Stromal cell of bone marrow (primary cell): ENCODE results near the gene BMAL1.

Experiments
- DNase-seq: peaks from one replicate; pipeline ENCODE4 v3.0.0-alpha.2; 2012; ENCODE audit warnings: low read depth

BMAL1 gene

DNA sequence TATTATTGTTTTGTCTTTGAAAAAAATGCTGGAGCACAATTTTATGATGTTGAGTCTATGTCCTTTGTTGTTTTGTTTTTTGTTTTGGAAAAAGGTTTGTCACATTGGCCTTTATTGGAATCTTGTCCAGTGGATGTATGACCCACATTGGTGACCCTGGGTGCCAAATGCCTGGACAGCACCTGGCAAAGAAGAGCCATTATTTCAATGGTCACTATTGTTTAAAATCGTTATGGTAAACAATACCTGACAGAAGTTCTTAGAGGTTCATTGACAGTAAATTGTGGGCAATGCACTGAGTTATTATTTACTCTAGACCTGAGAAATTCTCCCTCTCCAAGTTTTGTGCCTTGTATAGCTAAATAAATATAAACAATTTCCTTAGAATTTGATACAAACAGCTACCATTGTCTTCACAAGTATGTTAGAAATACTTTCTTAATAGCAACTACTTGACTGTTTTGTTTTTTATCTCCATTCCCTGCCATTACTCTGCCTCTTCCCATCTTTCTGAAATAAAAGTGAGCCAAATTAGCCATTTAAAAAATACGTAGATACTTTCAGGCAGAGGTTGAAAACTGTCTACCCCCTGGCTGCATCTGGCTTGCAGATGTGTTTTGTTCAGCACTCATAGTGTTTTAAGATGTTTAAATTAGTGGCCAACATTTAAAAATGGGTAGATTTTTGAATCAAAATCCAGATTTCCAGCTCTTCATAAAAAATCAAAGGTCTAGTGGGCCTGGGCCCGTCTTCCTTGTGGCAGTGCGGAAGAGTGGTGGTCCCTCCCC lies 39.9 kb downstream of the BMAL1 start:
- DNase-seq = no peak

DNA sequence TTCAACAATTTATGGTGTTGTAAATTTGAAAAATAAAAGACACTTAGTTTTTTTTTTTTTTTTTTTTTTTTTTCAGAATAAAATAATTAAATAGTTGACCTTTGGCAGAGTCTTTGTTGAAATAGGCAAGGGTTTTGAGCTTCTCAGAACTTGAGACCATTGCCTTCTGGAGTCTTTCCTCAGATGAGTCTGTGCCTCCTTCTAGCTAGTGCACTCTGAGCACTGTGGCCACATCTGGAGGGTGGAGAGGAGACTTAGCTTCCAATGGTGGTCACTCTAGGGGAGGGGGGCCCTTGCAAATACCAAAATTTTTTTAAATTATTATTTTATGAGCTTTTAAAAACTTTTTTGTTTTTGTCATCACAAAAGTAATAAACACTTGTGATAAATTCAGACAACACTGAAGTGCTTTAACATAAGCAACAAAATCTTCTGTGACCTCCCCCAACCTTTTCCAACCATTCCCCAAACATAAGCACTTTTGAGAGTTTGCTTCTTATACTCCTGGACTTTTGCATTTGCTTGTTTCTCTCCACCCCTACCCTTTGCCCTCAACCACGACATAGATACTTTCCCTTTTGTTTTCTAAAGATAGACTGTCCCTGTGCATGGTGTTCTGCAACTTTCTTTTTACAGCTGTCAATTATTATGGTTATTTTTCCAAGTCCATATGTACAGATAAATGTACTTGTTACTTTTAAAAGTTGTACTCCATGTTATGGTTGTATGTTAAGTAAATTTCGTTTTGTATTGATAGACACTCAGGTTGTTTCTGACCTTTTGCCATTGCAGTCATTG lies 41.1 kb downstream of the BMAL1 start:
- no peak for DNase-seq

DNA sequence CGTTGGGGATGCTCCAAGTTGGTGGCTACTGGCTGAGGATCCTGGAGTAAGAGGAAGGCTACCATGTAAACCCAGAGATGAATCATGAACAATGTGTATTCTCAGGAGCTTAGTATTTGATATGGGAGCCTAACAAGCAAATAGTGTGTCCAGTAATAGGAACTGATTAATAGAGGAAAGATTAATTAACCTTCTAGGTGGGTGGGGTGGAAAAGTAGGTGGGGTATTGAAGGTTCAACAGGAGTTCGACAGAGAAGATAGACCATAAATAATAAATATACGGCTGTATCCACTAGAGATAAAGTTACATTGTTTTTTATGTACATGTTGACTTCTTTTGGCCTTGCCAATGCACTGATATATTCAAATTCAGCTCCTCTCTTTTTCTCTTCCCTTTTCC lies 43.1 kb downstream of the BMAL1 start:
- no peak for DNase-seq

DNA sequence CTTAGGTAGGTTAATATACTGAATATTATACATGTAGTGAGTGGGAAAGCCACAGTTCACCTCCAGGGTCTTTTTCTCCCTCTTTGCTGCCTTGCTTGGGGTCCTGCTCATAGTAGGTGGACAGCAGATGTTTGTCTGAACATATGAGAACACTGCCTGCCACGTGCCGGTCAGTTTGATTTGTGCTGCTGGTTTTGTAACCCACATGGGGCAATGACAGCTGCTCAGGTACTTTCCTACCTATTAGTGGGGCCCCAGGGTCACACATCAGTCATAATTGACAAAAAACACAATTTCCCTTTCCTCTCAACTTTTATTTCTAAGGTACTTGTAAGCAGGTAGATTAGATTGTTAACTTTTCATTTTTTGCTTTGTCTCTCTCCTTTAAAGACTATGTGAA lies 43.8 kb downstream of the BMAL1 start:
- no peak for DNase-seq

DNA sequence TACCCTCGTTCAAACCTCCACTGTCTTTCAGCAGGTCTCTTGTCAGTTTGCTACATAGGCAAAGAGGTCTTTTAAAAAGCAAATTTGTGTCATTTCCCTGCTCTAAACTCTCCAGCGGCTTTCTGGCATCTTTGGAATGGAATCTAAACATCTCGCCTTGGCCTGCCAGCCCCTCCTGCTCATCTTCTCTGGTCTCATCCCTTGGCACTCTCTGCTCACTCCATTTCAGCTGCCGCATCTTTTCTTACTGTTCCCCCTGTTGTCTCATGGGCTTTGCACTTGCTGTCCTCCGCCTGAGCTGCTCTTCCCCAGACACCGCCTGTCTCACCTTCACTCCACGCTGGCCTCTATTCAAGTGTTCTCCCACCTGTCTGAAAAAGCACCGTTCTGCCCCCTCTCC lies 46.6 kb downstream of the BMAL1 start:
- no peak for DNase-seq

DNA sequence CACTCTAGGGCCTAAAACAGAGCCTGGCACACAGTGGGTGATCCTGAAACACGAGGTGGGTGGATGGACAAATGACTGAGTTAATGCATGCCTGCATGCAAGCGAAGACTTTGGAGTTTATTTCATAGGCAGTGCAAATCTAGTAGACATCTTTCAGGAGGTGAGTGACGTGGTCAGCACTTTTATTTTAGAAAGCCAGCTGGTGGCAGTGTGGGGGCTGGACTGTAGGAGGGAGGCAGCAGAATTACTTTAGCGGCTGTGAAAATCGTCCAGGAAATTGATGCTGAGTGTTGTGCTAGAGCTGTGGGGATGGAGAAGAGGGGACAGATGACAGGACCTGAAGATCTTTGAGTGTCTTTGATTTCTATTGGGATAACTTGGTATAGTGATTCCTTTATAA lies 47.1 kb downstream of the BMAL1 start:
- DNase-seq = no peak

DNA sequence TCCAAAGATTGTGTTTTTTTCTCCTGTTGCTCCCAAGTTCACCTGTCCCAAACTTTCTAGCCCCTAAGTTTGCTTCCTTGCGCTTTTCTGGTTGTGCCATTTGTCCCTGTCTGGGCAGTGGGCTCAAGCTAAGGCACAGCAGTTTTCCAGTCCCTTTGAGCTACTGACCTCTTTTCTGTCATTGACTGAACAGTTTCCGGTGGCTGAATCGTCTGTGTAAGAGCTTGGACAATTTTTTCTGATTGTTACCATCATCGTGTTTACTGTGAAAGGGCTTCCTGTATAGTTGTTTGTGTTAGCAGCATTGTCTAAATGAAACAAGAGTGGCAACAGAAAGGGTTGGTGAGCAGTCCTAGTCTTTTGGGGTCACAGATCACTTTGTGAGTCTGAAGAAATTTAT lies 49.8 kb downstream of the BMAL1 start:
- no peak for DNase-seq

DNA sequence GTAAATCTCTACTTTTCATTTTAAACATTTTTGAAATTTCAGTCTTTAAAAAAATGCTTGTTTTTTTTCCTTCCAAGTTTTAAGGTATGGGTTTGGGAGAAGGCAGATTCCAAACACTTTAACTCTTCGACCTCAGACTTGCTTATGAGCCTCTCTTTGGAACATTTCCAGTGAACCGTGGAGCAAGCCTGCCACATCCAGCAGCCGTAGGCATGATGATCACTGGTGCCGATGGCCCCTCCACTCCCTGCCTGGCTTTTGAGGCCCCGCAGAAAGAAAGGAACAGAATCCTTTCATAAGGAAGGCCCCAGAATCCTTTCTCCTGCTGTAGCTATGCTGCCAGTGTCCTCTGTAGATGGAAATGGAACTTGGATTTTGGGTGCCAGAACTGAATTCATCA lies 50.7 kb downstream of the BMAL1 start:
- DNase-seq = no peak

DNA sequence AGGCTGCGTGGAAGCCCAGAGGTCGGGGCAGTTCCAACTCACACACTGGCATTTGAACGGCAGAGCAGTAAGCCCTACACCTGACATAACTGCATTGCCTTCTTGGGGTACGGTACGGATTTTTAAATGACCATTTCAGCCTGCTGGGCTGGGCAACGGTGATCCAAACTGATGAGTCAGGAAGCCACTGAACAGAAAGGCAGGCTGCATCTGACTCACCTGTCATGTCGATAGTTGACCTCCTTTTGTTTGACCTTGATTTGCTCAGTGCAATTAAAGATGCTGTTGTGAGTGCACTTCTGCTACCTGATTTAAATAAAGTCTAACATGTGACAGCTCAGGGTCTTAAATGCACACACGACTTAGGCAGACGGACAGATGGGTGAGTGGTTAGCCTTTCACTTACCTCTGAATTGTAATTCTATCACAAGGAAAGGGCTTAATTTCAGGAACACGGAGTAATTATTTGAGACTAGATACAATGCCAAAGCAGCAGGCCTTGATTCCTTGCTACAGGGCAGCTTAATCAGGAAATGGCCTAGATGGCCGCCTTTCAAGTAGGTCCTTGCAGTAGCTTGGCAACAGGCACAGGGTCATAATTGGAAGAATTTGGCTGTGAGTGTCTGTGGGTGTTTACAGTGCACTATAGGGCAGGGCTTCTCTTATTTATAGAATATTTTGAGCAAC lies 52.2 kb downstream of the BMAL1 start:
- no peak for DNase-seq

DNA sequence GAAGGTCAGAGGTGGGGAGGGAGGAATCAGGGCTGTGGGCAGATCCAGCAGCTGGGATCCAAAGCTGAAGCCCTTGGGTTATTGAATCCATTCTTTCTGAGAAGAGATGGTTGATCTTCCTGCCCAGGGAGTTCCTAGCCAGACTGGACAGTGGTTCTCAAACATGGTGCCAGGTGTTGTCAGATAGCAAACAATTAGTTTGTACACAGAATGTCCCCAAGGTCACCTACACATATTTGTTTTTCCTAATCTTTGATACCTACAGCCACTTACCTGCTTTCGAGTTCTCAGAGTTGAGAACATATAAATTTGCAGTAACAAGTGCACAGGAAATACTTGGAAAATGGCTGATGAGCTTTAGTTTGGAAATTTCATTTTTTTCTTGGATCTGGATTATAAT lies 54.5 kb downstream of the BMAL1 start:
- DNase-seq = no peak

DNA sequence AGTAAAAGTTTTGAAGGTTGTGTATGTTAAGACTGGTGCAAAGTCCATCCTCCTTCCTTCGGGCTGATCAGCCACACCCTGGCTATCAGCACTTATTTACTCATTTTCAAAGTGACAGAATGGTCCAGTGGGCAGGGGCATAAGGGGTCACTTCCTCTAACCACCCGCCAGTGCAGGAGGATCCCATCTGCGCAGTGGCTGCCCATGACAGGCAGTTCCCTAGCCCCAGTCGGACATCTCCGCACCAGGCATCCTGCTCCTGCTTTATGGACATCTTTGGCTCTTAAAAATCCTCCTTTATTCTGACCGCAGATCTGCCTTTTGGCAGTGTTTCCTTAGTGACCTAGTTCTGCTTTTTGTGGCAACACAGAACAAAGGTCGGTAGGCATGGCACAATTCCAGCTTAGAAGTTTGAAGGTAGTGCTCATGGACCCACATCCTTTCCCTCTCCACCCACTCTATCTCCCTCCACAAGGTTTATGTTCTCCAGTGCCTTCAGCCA lies 55.9 kb downstream of the BMAL1 start:
- no peak for DNase-seq

DNA sequence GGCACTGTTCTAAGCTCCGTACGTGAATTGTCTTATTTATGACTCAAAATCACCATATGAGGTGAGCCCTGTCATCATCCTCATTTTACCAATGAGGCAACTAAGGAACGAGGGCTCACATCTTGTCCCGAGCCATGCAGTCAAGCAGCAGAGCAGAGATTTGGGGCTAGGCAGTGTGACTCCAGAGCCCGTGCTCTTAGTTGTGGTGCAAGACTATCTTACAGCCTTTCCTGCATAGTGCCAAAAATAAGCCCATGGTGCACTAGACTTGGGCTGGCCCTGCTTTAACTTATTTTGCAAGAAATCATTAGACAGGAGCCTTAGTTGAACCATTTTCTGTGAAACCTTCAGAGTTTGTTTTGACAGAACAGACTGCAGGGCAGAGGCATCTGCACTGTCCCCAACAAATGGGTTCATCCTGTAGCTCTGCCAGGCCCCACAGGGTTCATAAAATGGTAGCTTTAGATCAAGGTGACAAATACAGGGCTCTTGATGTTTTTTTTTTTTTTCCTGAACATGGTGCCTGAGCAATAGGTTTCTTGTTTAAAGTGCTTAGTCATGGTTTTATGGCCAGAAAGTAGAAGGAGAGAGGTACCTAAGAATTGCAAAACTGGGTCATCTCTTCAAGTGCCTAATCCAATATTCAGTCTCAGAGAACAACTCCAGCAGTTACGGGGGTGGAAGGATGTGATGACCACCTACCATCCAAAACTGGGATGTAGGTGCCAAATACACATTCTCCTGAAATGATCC lies 56.6 kb downstream of the BMAL1 start:
- DNase-seq = no peak

DNA sequence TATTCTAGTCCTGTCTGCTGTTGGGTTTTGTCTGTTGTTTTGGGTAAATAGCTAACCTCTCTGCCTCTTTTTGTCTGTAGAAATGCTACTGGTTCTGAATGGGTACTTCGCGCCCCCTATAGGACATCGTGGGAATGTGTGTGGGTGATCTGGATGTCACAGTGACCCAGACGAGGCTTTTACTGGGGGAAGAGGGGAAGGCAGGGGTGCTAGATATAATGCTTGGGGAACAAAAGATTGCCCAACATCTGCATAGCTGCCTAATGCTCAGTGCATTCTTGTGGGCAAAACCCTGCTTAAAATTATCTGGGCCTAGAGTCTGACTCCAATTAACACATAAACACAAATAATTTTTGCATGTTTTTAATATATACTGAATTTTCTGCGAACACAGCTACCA lies 57.7 kb downstream of the BMAL1 start:
- DNase-seq = peak; percentile 48

DNA sequence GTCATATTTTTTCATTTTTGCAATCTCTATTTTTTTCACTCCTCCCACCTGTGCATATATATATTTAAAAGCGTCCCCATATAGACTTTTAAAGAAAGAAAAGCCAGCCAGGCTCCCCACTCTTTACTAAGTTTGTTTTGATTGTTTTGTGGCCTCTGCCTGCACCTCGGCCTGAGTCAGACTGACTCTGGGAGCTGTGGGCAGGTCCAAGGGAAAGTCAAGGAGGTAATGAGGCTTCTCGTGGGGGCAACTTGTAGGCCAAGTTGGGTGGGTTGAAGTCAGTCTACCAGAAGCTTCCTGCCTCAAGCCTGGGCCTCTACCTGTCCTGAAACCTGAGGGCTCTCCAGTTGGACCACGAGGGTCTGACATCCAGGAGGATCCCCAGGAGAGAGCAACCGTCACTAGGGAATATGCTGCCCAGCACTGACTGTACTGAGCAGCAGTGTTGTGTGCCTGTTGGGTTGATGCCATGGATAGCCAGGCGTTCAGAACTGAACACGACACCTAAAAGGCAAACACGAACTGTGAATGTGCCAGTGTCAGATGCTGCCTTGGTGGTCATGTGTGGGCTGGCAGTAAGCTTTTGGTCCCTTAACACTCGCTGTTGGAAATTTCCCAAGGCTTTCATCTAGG lies 58.8 kb downstream of the BMAL1 start:
- no peak for DNase-seq

DNA sequence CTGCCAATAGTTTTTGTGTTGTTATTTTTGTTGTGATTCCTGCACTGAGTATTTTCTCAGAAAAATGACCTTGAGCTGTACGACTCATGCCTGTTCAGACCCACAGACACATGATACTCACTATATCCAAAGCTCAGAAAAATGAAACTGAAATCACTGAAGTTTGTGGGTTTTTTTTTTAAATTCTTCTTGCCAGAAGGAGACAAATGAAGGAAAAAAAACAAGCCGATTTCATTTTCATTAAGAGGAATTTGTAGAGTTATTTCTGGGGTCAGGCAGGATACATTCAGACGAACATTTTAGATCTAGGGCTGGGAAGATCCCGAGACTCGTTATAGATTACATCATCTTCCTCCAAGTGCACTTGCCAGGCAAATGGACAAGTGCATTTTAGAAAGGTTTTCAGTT lies 60.4 kb downstream of the BMAL1 start:
- DNase-seq = no peak

DNA sequence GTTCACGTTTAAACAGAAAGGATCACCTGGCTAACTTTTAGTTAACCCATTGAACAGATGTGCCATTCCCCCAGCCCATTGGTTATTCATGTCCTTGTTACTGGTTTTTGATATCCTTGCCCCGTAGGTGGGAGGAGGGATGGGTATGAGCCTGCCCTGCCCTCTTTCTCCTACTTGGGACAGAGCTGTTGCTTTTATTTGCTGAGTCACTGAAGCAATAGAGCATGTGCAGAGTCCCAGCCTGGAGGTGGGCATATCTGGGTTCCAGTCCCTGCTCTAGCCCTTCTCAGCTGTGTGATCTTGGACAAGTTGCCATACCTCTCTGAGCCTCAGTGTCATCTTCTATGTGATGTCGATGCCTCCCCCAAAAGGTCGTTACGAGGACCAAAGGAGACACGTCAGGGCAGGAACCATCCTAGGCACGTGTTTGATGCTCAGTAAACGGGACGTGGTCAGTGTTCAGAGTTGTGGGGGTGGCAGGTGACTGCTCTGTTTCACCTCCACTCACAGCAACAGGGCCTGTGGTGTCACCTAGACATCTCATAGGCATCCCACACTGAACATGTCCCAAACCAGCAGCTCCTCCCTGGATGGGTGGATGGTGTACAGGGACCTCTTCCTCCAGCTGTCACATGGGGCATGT lies 61.0 kb downstream of the BMAL1 start:
- DNase-seq = no peak

DNA sequence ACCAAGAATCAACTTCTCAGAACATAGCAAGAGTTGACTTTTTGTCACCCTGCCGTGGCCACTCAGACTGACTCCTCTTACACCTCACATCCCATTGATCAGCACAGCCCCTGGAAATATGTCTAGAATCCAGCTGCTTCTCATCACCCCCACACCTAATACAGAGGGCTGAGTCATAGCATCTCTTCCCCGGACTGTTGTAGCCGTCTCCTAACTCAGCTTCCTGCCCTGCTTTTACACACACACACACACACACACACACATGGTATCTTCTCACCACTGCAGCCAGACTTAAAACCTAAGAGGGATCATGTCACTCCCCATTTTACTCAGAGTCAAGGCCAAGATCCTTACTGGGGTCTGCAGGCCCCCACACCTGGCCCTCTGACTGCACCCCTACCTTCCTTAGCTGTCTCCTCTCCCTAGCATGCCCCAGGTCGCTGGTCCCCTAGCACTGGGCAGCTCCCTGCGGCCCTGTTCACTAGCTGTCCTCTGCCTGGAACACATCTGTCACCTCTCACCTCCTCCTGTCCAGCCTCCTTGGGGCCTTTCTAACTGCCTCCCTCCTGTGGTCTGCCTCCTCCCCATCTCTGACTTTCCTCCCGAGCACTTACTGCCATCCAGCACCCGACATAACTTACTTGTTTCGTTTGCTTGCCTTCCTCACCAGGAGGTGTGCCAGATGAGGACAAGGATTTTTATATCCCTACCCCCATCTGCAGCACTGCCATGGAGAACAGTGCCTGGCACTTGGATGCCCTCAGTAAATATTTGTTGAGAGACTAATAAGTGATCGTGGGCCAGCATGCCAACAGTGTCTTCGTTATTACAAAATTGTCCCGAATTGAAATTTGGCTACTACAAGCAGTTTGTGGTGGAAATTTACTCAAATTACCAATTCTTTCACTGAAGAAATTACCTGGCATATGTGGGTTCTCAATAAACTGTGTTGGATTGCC lies 61.9 kb downstream of the BMAL1 start:
- peak; percentile 59 for DNase-seq

DNA sequence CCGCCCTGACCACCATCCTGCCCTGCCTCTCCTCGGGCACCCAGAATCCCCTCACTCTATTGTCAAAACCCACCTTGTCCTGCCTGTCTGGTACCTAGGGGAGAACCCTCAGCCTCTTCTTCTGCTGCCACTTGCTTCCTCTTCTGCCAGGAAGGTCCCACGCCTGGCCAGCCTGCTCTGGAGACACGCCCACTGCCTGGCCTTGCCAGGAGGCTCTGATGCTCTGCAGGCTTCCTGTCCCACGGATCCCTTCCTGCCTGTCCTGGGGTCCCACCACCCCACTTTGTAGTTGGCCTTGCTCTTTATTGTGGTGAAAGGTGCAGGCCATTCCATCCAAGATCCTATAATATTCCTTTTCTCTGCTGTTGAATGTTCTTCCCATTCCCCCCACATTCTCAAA lies 63.4 kb downstream of the BMAL1 start:
- no peak for DNase-seq

DNA sequence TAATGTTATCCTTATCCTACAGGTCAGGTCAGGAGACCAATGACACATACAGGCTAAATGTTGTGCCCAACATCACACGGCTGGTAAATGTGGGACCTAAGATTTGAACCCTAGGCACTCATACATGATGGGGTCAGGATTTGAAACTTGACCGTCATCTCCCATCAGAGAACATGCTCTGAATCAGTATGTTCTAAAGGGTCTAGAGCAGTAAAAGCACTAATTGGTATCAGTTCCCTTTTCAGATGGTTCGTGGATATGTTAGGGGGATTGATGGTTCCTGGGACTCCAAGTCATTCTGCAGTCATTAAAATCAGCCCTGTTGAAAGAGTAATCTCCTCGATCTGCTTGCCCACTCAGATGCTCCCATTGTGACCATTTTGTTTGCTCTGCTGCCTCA lies 65.5 kb downstream of the BMAL1 start:
- no peak for DNase-seq
